IMR-90 (cell line): ENCODE results near the gene DEAF1. TPM values are rescaled to one million over a fixed set of nuclear protein-coding genes. Genes with fewer than 3 reads are reported as not detected.

ENCODE experiments used
- ATAC-seq: fragments of 200-7000 bp; cut with Tn5 transposase; 2 replicates; pipeline ENCODE4 v1.9.1; 2020; ENCODE audit warnings: low read depth, mild to moderate bottlenecking, moderate library complexity
- BruUV-seq: library from RNA; stranded (reverse); fragments of 400-500 nt; replicated peaks from 2 replicates; lab custom pipeline; 2021; lab: Mats Ljungman, UMichigan
- CTCF ChIA-PET: fragments of 300-600 bp; formaldehyde crosslinking; extraction: SDS; loops from one replicate; lab custom pipeline; 2021; ENCODE audit warnings: antibody characterized with exemption; lab: Yijun Ruan, JAX
- POLR2A ChIA-PET: fragments of 300-600 bp; sonication (Branson Sonifier 250); formaldehyde crosslinking; loops from one replicate; lab custom pipeline; 2022; ENCODE audit warnings: antibody characterized with exemption; ENCODE audit not compliant: unreplicated experiment; lab: Charles Lee
- DNase-seq: peaks from one replicate; pipeline ENCODE4 v3.0.0; 2013
- H2AFZ ChIP-seq: replicated peaks from 2 replicates; pipeline ENCODE3; 2013; ENCODE audit warnings: low read length, mild to moderate bottlenecking; ENCODE audit not compliant: poor library complexity
- H2AK5ac ChIP-seq: 2 replicates; pipeline ENCODE4 v1.6.1; 2013; ENCODE audit warnings: low read depth, low read length, inconsistent platforms
- H2AK9ac ChIP-seq: replicated peaks from 2 replicates; pipeline ENCODE3; 2013; ENCODE audit warnings: mild to moderate bottlenecking, low read depth, low read length, moderate library complexity; ENCODE audit not compliant: poor library complexity
- H2BK120ac ChIP-seq: 2 replicates; pipeline ENCODE4 v1.6.1; 2013; ENCODE audit warnings: low read depth, low read length, inconsistent platforms
- H2BK15ac ChIP-seq: 3 replicates; pipeline ENCODE4 v1.6.1; 2013; ENCODE audit warnings: low read depth, low read length, inconsistent platforms
- H2BK20ac ChIP-seq: 2 replicates; pipeline ENCODE4 v1.6.1; 2013; ENCODE audit warnings: low read depth, mild to moderate bottlenecking, inconsistent platforms, low read length, moderate library complexity
- H2BK5ac ChIP-seq: 2 replicates; pipeline ENCODE4 v1.6.1; 2013; ENCODE audit warnings: mild to moderate bottlenecking, low read depth, low read length, inconsistent platforms; ENCODE audit not compliant: poor library complexity, severe bottlenecking
- H3K14ac ChIP-seq: replicated peaks from 2 replicates; pipeline ENCODE4 v1.6.1; 2013; ENCODE audit warnings: low read depth, low read length, inconsistent platforms
- H3K18ac ChIP-seq: 2 replicates; pipeline ENCODE4 v1.6.1; 2013; ENCODE audit warnings: low read depth, low read length, control low read depth
- H3K23ac ChIP-seq: 2 replicates; pipeline ENCODE4 v1.6.1; 2013; ENCODE audit warnings: low read depth, low read length, inconsistent platforms
- H3K27ac ChIP-seq: 2 replicates; pipeline ENCODE4 v1.5.1; 2013; ENCODE audit warnings: mild to moderate bottlenecking, control low read depth, low read length; ENCODE audit not compliant: insufficient read depth
- H3K27me3 ChIP-seq: 2 replicates; pipeline ENCODE4 v1.6.1; 2013; ENCODE audit warnings: low read length; ENCODE audit not compliant: control insufficient read depth, insufficient read depth
- H3K36me3 ChIP-seq: 2 replicates; pipeline ENCODE4 v1.6.1; 2013; ENCODE audit warnings: low read length, mixed read lengths; ENCODE audit not compliant: control insufficient read depth, insufficient read depth
- H3K4ac ChIP-seq: 2 replicates; pipeline ENCODE4 v1.6.1; 2013; ENCODE audit warnings: low read depth, low read length, inconsistent platforms
- H3K4me1 ChIP-seq: 2 replicates; pipeline ENCODE4 v1.6.1; 2013; ENCODE audit warnings: low read length, mixed read lengths; ENCODE audit not compliant: control insufficient read depth, insufficient read depth
- H3K4me2 ChIP-seq: 2 replicates; pipeline ENCODE4 v1.6.1; 2013; ENCODE audit warnings: low read depth, mild to moderate bottlenecking, control low read depth, low read length, moderate library complexity
- H3K4me3 ChIP-seq: 2 replicates; pipeline ENCODE4 v1.5.1; 2013; ENCODE audit warnings: low read depth, mild to moderate bottlenecking, control low read depth, low read length, moderate library complexity; ENCODE audit not compliant: insufficient read depth
- H3K56ac ChIP-seq: 2 replicates; pipeline ENCODE4 v1.6.1; 2013; ENCODE audit warnings: low read length, inconsistent platforms; ENCODE audit not compliant: insufficient read depth; ENCODE audit errors: extremely low read depth
- H3K79me1 ChIP-seq, 2 experiments: 2 replicates each; pipeline ENCODE4 v1.6.1; 2013; ENCODE audit warnings: low read length in 2 of 2, inconsistent platforms in 1 of 2, low read depth in 1 of 2
- H3K9ac ChIP-seq: 2 replicates; pipeline ENCODE4 v1.6.1; 2013; ENCODE audit warnings: low read depth, low read length, control low read depth
- H3K9me1 ChIP-seq: 2 replicates; pipeline ENCODE4 v1.6.1; 2013; ENCODE audit warnings: low read length, inconsistent platforms; ENCODE audit not compliant: insufficient read depth
- H3K9me3 ChIP-seq: 2 replicates; pipeline ENCODE4 v1.6.1; 2013; ENCODE audit warnings: low read length; ENCODE audit not compliant: control insufficient read depth, insufficient read depth
- H4K20me1 ChIP-seq: 2 replicates; pipeline ENCODE4 v1.6.1; 2013; ENCODE audit warnings: low read length, inconsistent platforms; ENCODE audit not compliant: insufficient read depth
- H4K5ac ChIP-seq: 2 replicates; pipeline ENCODE4 v1.6.1; 2013; ENCODE audit warnings: mild to moderate bottlenecking, low read depth, low read length, control low read depth
- H4K8ac ChIP-seq, 2 experiments: 2 replicates each; pipeline ENCODE4 v1.6.1; 2013; ENCODE audit warnings: low read depth in 2 of 2, low read length in 2 of 2, control low read depth in 1 of 2, inconsistent platforms in 1 of 2
- H4K91ac ChIP-seq: 2 replicates; pipeline ENCODE4 v1.6.1; 2013; ENCODE audit warnings: low read depth, low read length, inconsistent platforms; ENCODE audit not compliant: insufficient read depth
- BHLHE40 ChIP-seq: fragments of 150-350 bp; IDR thresholded peaks from 2 replicates; pipeline ENCODE4 v1.6.1; 2016; ENCODE audit warnings: mild to moderate bottlenecking, low read depth, low read length
- CEBPB ChIP-seq: IDR thresholded peaks from 2 replicates; pipeline ENCODE4 v1.6.1; 2012; ENCODE audit warnings: low read depth, low read length, improper control_type of control experiment
- CHD1 ChIP-seq: IDR thresholded peaks from 2 replicates; pipeline ENCODE4 v1.6.1; 2012; ENCODE audit warnings: low read depth, low read length, improper control_type of control experiment
- CTCF ChIP-seq: conservative IDR thresholded peaks from 2 replicates; pipeline ENCODE4 v1.5.1; 2012; ENCODE audit warnings: mild to moderate bottlenecking, low read depth, low read length, improper control_type of control experiment
- FOS ChIP-seq: fragments of 150-350 bp; IDR thresholded peaks from 2 replicates; pipeline ENCODE4 v1.6.1; 2016; ENCODE audit warnings: low read depth, low read length
- MAFK ChIP-seq: IDR thresholded peaks from 2 replicates; pipeline ENCODE4 v1.6.1; 2012; ENCODE audit warnings: low read depth, low read length, improper control_type of control experiment
- MAZ ChIP-seq: IDR thresholded peaks from 2 replicates; pipeline ENCODE4 v1.6.1; 2012; ENCODE audit warnings: low read depth, mild to moderate bottlenecking, low read length, improper control_type of control experiment, moderate library complexity, borderline replicate concordance
- MXI1 ChIP-seq: IDR thresholded peaks from 2 replicates; pipeline ENCODE4 v1.6.1; 2012; ENCODE audit warnings: low read depth, mild to moderate bottlenecking, low read length, moderate library complexity, borderline replicate concordance
- NFE2L2 ChIP-seq: fragments of 150-350 bp; IDR thresholded peaks from 2 replicates; pipeline ENCODE4 v1.6.1; 2016; ENCODE audit warnings: low read depth, mild to moderate bottlenecking, low read length
- POLR2A ChIP-seq: IDR thresholded peaks from 2 replicates; pipeline ENCODE4 v1.6.1; 2012; ENCODE audit warnings: mild to moderate bottlenecking, low read depth, low read length
- RAD21 ChIP-seq: IDR thresholded peaks from 2 replicates; pipeline ENCODE4 v1.6.1; 2012; ENCODE audit warnings: low read length, improper control_type of control experiment
- RCOR1 ChIP-seq: IDR thresholded peaks from 2 replicates; pipeline ENCODE4 v1.6.1; 2012; ENCODE audit warnings: mild to moderate bottlenecking, low read length, improper control_type of control experiment; ENCODE audit not compliant: insufficient replicate concordance
- RFX5 ChIP-seq: IDR thresholded peaks from 2 replicates; pipeline ENCODE4 v1.8.0; 2012; ENCODE audit warnings: low read depth, mild to moderate bottlenecking, low read length, moderate library complexity
- SMC3 ChIP-seq: fragments of 150-350 bp; IDR thresholded peaks from 2 replicates; pipeline ENCODE4 v1.6.1; 2016; ENCODE audit warnings: low read depth, mild to moderate bottlenecking, antibody characterized with exemption, low read length, moderate library complexity
- WGBS, 2 experiments: methylation state at CpG; one replicate each; pipeline versions ENCODE4 v1.1.5 to v1.1.7; 2013; ENCODE audit warnings: missing lambda C conversion rate in 2 of 2; ENCODE audit not compliant: insufficient read length in 1 of 2; ENCODE audit errors: extremely low coverage in 2 of 2; 5-methylcytosine and 5-hydroxymethylcytosine counted together
- dilution Hi-C: fragments of 300-500 bp; cut with HindIII; formaldehyde crosslinking; loops from one replicate; pipeline ENCODE4 v1.14.3; 2018; ENCODE audit warnings: low sequenced_read_pairs; ENCODE audit not compliant: unreplicated experiment
- in situ Hi-C: fragments of 300-500 bp; cut with MboI; formaldehyde crosslinking; loops from 3 replicates; pipeline ENCODE4 v1.14.3; 2019; ENCODE audit warnings: low sequenced_read_pairs, inconsistent platforms, mixed read lengths
- intact Hi-C: fragments of 100-400 bp; cut with micrococcal nuclease; formaldehyde crosslinking; loops from 2 replicates; pipeline ENCODE4 v1.10.0; 2022
- polyA plus RNA-seq, 3 experiments: library from polyadenylated mRNA; depleted of rRNA; stranded (reverse); fragments of >200 nt; gene quantifications; 2 replicates each; pipeline ENCODE4 v1.2.3, GENCODE V29; 2012; ENCODE audit warnings: low replicate concordance in 1 of 3
- total RNA-seq: library from RNA; depleted of rRNA; stranded (reverse); fragments of >200 nt; gene quantifications from 2 replicates; pipeline ENCODE4 v1.2.3, GENCODE V29; 2012
- TF ChIP-seq, protein P1 (sequence below): fragments of 150-350 bp; IDR thresholded peaks from 2 replicates; pipeline ENCODE4 v1.6.1; 2017; ENCODE audit warnings: mild to moderate bottlenecking, antibody characterized with exemption, low read length, low read depth
- TF ChIP-seq, protein P2 (sequence below): fragments of 150-350 bp; IDR thresholded peaks from 2 replicates; pipeline ENCODE4 v1.6.1; 2016; ENCODE audit warnings: low read depth, mild to moderate bottlenecking, low read length, moderate library complexity, borderline replicate concordance

DEAF1 gene
- total and polyA plus RNA-seq, 2 of the 4 experiments (the other 2 are of a cell fraction), result 22.9 to 31.6 TPM

- ChIA-PET POLR2A (no interaction called here), CTCF (interaction anchor here (1.0 kb wide), 1 partner anchor 11 kb away, joined by 4 read pairs; no protein-coding TSS in a partner anchor)
- no peak overlapping the region for H2BK15ac ChIP-seq
- no peak overlapping the region for H3K27ac ChIP-seq
- no peak for TF ChIP-seq SMC3
- TF ChIP-seq RFX5, result no peak
- TF ChIP-seq MAFK, result no peak
- TF ChIP-seq, protein P1, sequence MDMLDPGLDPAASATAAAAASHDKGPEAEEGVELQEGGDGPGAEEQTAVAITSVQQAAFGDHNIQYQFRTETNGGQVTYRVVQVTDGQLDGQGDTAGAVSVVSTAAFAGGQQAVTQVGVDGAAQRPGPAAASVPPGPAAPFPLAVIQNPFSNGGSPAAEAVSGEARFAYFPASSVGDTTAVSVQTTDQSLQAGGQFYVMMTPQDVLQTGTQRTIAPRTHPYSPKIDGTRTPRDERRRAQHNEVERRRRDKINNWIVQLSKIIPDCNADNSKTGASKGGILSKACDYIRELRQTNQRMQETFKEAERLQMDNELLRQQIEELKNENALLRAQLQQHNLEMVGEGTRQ, result no peak
- no peak for TF ChIP-seq FOS
- TF ChIP-seq CTCF, result no peak
- no peak for TF ChIP-seq MAZ
- TF ChIP-seq CEBPB, result no peak
- no peak for TF ChIP-seq BHLHE40
- TF ChIP-seq RCOR1, result no peak
- TF ChIP-seq, protein P2, sequence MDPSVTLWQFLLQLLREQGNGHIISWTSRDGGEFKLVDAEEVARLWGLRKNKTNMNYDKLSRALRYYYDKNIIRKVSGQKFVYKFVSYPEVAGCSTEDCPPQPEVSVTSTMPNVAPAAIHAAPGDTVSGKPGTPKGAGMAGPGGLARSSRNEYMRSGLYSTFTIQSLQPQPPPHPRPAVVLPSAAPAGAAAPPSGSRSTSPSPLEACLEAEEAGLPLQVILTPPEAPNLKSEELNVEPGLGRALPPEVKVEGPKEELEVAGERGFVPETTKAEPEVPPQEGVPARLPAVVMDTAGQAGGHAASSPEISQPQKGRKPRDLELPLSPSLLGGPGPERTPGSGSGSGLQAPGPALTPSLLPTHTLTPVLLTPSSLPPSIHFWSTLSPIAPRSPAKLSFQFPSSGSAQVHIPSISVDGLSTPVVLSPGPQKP, result no peak
- TF ChIP-seq MXI1, result no peak
- no peak for TF ChIP-seq POLR2A
- TF ChIP-seq CHD1, result no peak
- TF ChIP-seq RAD21, result no peak
- TF ChIP-seq NFE2L2, result no peak
- H3K36me3 ChIP-seq, result peaks cover 74% of the 10 kb centered on the region
- peaks cover 33% of the 10 kb centered on the region for H4K20me1 ChIP-seq
- H2BK120ac ChIP-seq, result no peak overlapping the region
- no peak for ATAC-seq
- no peak overlapping the region for H2AFZ ChIP-seq
- H2BK20ac ChIP-seq, result no peak overlapping the region
- H3K4ac ChIP-seq, result no peak overlapping the region
- no peak overlapping the region for H2BK5ac ChIP-seq
- no peaks in the 10 kb centered on the region for H3K4me1 ChIP-seq
- 100% methylated on average over 3 of the region's 10 CpGs; no CpG with 5 or more reads in 1 of the 2 experiments for WGBS, 2 experiments
- H3K27me3 ChIP-seq, result no peaks in the 10 kb centered on the region
- H3K18ac ChIP-seq, result no peak overlapping the region
- dilution Hi-C loops, result no loop called here
- no peak overlapping the region for H2AK5ac ChIP-seq
- H3K4me2 ChIP-seq, result no peak overlapping the region
- DNase-seq, result no peak
- intact Hi-C loops, result no loop called here
- H4K91ac ChIP-seq, result no peak overlapping the region
- H3K56ac ChIP-seq, result no peak overlapping the region
- no peak overlapping the region for H3K4me3 ChIP-seq
- in situ Hi-C loops, result no loop called here
- no peak overlapping the region for H4K8ac ChIP-seq
- H3K9ac ChIP-seq, result no peak overlapping the region
- H3K14ac ChIP-seq, result no peak overlapping the region
- no TSS peak for BruUV-seq
- H3K9me3 ChIP-seq, result no peaks in the 10 kb centered on the region
- H3K23ac ChIP-seq, result no peak overlapping the region
- no peak overlapping the region for H2AK9ac ChIP-seq
- H4K5ac ChIP-seq, result no peak overlapping the region
- H3K9me1 ChIP-seq, result no peaks in the 10 kb centered on the region
- peaks cover 24 to 55% of the 10 kb centered on the region in 2 experiments for H3K79me1 ChIP-seq
These were observed 98.6 kb downstream of the DEAF1 start for GRCh38 chr11:596374-596773.
